NCI-H226 (cell line): ENCODE measurements around the gene VPS52.
A peak's percentile ranks its signal among the peaks of the same experiment; 100 is the strongest.

Source experiments
- DNase-seq: peaks from one replicate; pipeline ENCODE4 v3.0.0-alpha.2; 2015

The VPS52 gene

GRCh38 chr6:33271468-33272274 is at the start of gene VPS52, which contains the start of gene RPS18:
VPS52 (minus strand) TSS chr6:33271876; CDS start chr6:33271675, 201 bp downstream.
RPS18 (plus strand) TSS chr6:33272075; CDS start chr6:33272120, 45 bp downstream.
- DNase-seq: peak; percentile 94

GRCh38 chr6:33321227-33321626 is 49.6 kb upstream of the VPS52 start:
- no peak for DNase-seq

- peak; percentile 93 for DNase-seq
Observed at GRCh38 chr6:33320315-33321181, 48.9 kb upstream of the VPS52 start.

- DNase-seq: no peak
Observed at GRCh38 chr6:33319939-33320314, 48.3 kb upstream of the VPS52 start.

GRCh38 chr6:33318426-33319073 is 46.9 kb upstream of the VPS52 start:
- no peak for DNase-seq

GRCh38 chr6:33317669-33318425 is 46.2 kb upstream of the VPS52 start, which contains the start of gene ZBTB22:
ZBTB22 (minus strand) TSS chr6:33317744; CDS start chr6:33316916, 828 bp downstream.
- DNase-seq: peak; percentile 99

GRCh38 chr6:33317419-33317668 is 45.7 kb upstream of the VPS52 start:
- no peak for DNase-seq

- DNase-seq: no peak
Observed at GRCh38 chr6:33316603-33317418, 45.1 kb upstream of the VPS52 start.

GRCh38 chr6:33315793-33316602 is 44.3 kb upstream of the VPS52 start:
- no peak for DNase-seq

- DNase-seq: no peak
Observed at GRCh38 chr6:33314943-33315792, 43.5 kb upstream of the VPS52 start.

GRCh38 chr6:33314515-33314942 is 42.9 kb upstream of the VPS52 start:
- DNase-seq: peak; percentile 91

GRCh38 chr6:33313709-33314514 is 42.2 kb upstream of the VPS52 start, which contains the start of gene TAPBP:
TAPBP (minus strand) TSS chr6:33314078; CDS start chr6:33314041, 37 bp downstream.
- DNase-seq: peak; percentile 77

- no peak for DNase-seq
Observed at GRCh38 chr6:33313105-33313708, 41.5 kb upstream of the VPS52 start.

- peak; percentile 86 for DNase-seq
Observed at GRCh38 chr6:33312361-33313104, 40.9 kb upstream of the VPS52 start.

- no peak for DNase-seq
Observed at GRCh38 chr6:33306356-33306755, 34.7 kb upstream of the VPS52 start.

GRCh38 chr6:33305052-33305451 is 33.4 kb upstream of the VPS52 start:
- no peak for DNase-seq

GRCh38 chr6:33304216-33304615 is 32.5 kb upstream of the VPS52 start:
- DNase-seq: no peak

- no peak for DNase-seq
Observed at GRCh38 chr6:33301877-33302276, 30.2 kb upstream of the VPS52 start.
